Neural cell (in vitro differentiated cells): ENCODE data around the gene RASSF8.

Experiments used
- CTCF ChIP-seq: fragments of 450-650 bp; IDR thresholded peaks from 2 replicates; pipeline ENCODE4 v1.5.1; 2014; ENCODE audit warnings: antibody characterized with exemption, mild to moderate bottlenecking, moderate library complexity; ENCODE audit not compliant: poor library complexity, severe bottlenecking
- TF ChIP-seq, protein P1 (sequence below): IDR thresholded peaks from 2 replicates; pipeline ENCODE4 v1.6.1; 2012; ENCODE audit warnings: borderline replicate concordance

GRCh38 chr12:26090836-26091510 lies 132.5 kb downstream of the RASSF8 start:
- no peak for TF ChIP-seq CTCF
- TF ChIP-seq, protein P1, sequence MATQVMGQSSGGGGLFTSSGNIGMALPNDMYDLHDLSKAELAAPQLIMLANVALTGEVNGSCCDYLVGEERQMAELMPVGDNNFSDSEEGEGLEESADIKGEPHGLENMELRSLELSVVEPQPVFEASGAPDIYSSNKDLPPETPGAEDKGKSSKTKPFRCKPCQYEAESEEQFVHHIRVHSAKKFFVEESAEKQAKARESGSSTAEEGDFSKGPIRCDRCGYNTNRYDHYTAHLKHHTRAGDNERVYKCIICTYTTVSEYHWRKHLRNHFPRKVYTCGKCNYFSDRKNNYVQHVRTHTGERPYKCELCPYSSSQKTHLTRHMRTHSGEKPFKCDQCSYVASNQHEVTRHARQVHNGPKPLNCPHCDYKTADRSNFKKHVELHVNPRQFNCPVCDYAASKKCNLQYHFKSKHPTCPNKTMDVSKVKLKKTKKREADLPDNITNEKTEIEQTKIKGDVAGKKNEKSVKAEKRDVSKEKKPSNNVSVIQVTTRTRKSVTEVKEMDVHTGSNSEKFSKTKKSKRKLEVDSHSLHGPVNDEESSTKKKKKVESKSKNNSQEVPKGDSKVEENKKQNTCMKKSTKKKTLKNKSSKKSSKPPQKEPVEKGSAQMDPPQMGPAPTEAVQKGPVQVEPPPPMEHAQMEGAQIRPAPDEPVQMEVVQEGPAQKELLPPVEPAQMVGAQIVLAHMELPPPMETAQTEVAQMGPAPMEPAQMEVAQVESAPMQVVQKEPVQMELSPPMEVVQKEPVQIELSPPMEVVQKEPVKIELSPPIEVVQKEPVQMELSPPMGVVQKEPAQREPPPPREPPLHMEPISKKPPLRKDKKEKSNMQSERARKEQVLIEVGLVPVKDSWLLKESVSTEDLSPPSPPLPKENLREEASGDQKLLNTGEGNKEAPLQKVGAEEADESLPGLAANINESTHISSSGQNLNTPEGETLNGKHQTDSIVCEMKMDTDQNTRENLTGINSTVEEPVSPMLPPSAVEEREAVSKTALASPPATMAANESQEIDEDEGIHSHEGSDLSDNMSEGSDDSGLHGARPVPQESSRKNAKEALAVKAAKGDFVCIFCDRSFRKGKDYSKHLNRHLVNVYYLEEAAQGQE, result no peak
